GM21737 (cell line): ENCODE results near the gene LRWD1.
"Not testable (repeated sequence)": the region's sequence is repeated elsewhere in the genome, so short reads cannot be mapped to it uniquely, and the experiment has no call there.

Experiments
- ATAC-seq: cut with Tn5 transposase; IDR thresholded peaks from one replicate; pipeline ENCODE4 v1.9.1; 2021; ENCODE audit warnings: mild to moderate bottlenecking, moderate library complexity; ENCODE audit not compliant: unreplicated experiment

Gene LRWD1

DNA sequence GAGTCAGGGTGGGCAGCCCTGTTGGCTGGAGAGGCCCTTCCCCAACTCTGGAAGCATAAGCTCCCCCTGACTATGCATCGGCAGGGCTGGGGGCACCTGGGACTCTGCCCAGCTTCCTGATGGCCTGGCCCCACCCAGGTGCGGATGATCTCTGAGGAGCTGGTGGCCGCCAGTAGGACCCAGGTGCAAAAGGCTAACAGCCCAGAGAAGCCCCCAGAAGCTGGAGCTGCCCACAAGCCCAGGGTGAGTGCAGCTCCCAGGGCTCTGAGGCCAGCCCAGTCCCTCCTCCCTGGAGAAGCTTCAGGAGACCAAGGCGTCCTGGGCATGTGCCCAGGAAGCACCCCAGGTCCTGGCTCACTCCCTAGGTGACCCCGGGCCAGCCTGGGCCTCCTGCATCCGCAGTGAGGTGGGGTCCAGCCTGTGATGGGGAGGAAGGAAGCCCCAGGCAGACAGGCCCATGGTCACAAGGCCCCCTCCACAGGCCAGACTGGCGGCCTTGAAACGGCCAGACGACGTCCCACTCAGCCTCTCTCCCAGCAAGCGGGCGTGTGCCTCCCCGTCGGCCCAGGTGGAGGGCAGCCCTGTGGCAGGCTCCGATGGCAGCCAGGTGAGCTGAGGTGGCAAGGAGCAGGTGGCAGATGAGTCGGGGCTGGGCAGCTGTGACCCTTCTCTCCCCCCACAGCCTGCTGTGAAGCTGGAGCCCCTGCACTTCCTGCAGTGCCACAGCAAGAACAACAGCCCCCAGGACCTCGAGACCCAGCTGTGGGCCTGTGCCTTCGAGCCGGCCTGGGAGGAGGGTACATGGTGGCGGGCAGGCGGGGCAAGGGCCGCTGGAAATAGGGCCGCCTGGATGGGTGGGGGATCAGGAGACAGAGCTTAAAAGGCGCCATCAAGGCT lies 3.0 kb downstream of the LRWD1 start:
- no peak for ATAC-seq

DNA sequence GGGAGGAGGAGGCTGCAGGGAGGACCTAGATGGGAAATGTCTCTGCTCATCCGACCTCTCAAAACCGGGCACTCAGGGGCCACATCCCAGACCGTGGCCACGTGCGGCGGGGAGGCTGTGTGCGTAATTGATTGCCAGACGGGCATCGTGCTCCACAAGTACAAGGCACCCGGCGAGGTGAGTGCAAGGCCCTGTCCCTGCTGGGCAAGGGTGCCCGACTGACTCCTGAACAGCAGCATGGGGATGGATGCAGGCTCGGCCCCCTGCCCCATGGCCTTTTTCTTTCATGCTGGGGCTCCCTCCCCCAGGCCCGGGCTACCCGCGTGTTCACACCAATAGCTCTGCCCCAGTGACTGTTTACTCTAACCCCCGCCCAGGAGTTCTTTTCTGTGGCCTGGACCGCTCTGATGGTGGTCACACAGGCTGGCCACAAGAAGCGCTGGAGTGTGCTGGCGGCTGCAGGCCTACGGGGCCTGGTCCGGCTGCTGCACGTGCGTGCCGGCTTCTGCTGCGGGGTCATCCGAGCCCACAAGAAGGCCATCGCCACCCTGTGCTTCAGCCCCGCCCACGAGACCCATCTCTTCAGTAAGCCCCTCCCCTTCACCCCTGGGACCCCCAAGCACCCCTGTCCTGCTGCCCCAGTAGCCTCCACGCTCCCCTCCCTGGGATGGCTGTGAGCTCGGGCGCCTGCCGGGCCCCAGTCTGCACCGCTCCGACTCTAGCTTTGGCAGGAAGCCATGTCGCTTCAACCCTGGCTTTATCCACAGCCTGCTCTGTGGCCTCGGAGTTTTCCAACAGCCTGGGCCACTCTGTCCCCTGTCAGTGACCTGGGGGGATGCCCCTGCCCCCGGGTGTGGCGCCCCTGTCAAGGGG lies 3.9 kb downstream of the LRWD1 start:
- no peak for ATAC-seq

DNA sequence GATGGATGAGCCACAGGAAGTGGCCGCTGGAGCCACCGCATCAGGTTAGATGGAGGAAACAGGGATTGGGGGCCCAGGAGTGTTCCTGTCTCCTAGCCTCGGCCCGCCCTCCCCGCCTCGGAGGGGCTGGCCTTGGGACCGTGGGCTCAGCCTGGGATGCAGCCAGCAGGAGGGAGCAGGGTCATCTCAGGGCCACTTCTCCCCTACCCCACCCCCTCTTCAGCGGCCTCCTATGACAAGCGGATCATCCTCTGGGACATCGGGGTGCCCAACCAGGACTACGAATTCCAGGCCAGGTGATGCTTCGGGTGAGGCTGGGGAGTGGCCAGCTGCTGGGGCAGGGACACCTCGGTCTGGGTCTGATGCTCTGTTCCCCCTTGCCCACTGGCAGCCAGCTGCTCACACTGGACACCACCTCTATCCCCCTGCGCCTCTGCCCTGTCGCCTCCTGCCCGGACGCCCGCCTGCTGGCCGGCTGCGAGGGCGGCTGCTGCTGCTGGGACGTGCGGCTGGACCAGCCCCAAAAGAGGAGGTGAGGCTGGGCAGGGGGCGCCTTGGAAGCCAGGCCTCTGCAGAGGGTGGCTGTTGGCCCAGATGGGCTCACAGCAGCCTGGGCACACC lies 4.7 kb downstream of the LRWD1 start:
- no peak for ATAC-seq

DNA sequence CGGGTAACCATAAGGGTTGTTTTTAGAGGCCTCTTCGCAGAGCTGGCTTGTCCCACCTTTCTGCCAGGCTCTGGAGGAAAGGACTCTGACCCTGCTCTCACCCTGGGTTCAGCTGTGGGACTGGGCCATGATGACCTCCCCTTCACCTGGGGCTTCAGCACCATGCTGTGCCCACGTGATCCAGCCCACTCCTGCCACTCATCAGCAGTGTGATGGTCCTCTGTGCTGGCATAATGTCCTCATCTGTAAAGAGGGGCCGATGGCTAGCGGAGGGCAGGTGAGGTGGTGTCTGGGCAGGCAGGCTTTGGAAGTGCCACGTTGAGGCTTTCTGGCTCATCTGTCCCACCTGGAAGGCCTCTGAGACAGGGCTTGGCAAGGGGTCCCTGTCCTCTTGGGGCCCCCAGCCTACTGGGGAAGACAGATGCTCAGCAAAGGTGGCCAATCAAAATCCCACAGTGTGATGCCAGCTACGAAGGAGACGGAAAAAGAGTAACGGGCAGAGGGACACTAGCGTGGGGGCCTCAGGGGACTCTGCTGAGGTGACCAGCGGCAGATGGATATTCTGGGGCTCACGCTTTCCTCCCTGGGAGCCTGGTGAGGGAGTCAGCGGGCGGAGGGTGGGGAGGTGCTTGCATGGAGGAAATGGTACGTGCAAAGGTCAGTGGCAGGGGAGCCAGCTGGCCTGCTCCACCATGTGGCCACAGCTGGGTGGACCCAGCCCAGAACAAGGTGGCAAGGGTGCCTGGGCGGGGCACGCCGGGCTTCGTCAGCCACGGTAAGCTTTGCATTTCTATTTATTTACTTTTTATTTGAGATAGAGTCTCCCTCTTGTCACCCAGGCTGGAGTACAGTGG lies 5.4 kb downstream of the LRWD1 start:
- no peak for ATAC-seq

DNA sequence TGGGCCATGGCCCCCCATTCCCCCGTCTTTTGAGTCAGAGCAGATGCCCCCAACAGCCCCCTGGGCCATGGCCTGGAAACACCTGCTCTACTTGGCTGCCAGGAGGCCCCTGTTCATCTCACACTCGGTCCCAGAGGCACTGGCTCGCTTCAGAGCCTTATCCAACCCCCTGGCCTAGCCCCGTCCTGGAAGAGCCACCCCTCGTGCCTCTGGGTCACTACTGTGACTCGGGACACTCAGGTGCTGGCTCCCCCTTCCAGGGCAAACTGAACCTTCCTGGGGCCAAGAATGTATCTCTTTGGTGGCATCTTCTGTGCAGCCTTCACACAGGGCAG lies 7.0 kb downstream of the LRWD1 start:
- no peak for ATAC-seq

DNA sequence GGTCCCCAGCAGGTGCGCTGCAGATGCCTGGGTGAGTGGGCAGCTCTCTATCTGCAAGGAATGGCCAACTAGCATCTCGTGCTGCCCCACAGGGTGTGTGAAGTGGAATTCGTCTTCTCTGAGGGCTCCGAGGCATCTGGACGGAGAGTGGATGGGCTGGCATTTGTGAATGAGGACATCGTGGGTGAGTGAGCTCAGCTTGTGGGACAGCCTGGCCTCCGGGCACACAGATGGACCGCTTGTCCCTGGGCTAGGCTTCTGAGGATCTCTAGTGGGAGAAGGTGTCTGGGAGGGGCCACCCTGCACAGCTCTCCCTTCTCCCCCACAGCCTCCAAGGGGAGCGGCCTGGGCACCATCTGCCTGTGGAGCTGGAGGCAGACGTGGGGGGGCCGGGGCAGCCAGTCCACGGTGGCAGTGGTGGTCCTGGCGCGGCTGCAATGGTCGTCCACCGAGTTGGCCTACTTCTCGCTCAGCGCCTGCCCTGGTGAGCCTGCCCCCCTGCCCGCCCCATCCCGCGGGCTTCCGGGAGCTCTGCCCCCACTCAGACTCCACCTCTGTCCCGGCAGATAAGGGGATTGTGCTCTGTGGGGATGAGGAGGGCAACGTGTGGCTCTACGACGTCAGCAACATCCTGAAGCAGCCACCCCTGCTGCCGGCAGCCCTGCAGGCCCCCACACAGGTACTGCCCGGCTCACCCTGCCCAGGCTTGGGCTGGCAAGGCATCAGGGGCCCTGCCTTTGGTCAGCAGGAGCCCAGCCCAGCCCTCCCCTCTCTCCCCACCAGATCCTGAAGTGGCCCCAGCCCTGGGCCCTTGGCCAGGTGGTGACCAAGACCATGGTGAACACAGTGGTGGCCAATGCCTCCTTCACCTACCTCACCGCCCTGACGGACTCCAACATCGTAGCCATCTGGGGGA lies 7.6 kb downstream of the LRWD1 start:
- no peak for ATAC-seq

DNA sequence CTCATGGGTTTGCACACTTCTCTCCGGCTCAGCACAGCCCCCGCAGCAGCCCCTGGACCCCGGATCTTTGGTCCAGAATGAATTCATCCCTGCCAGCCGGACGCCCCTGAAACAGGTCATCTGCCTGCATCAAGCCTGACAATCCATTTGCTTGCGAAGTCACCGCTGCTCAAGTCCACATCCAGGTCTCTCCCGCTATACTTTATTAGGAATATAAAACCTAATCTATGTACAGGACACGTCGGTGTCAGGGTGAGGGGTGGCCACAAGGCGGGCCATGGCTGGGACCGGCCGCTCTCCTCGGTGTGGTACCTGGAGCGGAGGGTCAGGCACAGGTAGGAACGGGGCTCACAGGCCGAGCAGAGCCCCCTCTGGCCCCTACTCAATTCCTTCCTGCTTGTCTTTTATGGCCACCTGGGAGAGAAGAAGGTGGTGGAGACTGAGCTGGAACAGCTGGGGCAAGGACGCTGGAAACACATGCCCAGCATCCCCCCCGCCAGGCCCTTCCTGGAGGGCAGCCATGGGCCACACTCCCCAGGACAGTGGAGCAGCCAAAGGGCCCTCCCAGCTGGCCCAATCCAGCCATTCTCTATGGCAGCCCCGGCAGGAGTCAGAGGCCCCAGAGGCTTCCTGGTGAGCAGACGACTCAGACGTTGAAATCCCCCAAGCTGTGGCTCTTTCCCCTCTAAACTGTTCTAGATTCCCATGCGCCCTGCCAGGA lies 8.6 kb downstream of the LRWD1 start:
- no peak for ATAC-seq

DNA sequence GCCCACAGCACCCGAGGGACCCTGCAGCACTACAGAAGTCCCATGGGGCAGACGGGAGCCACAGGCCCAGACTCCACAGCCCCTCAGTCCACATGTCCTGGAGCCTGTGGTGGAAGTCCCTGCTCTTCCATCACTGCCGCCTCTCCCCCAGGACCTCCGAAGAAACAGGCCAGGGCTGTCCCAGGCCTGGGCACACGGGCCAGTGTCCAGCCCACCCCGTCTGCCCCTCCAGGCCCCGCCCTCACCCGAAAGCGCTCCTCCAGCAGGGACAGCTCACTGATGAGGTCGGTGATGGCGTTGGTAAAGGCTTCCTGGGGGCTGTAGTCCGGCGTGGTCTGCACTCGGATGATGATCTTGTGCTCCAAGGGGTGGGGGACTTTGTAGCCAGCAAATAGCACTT lies 9.3 kb downstream of the LRWD1 start:
- not testable (repeated sequence) for ATAC-seq

DNA sequence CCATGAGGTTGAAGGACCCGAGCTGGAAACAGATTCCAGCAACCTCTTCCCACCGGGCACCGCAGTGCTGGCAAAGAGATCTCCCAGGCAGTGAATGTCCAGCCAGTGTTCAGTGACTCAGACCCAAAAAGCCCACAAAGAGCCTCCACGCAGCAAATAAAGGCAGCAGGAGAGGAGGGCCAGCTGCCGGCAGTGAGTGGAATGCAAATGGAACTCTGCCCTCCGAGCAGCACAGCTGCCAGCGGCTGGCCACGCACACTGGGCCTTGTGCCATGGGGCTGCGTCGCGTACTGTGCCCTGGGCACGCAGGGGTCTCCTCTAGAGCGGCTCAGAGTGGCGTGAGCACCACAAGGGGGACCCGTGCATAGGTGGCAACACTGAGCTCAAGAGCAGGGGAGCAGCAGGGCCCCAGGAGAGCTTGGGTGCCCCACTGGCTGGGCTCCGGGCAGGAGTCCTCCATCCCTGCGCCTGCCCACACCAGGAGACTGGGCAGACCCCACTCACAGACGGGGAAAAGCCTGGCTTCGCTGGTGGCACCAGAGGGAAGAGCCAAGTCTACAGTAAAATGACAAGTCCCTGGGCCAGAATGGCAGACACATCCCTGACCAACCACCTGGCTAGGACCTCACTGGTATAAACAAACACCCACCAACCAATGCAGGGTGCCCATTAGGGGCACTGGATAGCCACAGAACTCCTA lies 10.1 kb downstream of the LRWD1 start:
- not testable (repeated sequence) for ATAC-seq

DNA sequence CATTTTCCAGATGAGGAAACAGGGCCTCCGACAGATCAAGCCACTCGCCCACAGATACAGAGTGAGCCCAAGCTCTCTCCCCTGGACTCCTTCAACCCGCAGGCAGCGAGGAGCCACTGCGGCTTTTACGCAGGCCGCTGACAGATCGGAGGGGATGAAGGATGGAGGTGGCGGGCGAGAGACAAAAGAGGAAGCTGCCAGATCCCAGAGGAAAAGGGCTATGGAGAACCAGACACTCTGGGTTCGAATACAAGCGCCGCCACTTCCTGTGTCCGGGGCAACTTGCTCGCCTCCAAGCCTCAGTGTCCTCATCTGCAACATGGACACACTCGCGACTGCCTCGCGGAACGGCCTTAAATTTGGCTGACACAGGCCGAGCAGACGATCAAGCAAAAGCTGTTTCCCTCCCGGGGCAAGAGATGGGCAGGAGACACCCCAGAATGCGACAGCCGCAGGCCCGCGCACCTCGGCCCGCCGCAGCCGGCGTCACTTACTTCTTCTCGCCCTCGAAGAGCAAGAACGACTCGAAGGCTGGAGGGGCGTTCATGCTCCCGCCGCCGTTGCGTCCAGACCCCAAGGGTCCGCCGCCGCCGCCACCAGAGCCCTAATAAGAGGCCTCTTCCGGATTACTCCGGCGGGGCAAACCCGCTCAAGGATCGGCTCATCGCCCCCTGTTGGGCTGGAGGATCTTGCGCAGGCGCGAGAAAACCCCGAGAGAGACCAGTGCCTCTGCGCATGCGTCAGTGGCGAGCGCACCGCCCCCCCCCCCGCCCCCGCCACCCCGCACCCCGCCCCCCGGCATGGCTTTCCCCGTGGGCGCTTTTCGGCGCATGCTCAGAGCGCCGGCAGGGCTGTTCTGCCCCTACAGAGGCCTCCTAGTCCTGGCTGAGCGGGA lies 13.8 kb downstream of the LRWD1 start, which contains the start of gene POLR2J:
TSS of gene POLR2J (minus strand) at position 609 of the 895 bp plus-strand sequence. CDS start at position 547, 62 bp downstream.
- peak; percentile 77 for ATAC-seq

DNA sequence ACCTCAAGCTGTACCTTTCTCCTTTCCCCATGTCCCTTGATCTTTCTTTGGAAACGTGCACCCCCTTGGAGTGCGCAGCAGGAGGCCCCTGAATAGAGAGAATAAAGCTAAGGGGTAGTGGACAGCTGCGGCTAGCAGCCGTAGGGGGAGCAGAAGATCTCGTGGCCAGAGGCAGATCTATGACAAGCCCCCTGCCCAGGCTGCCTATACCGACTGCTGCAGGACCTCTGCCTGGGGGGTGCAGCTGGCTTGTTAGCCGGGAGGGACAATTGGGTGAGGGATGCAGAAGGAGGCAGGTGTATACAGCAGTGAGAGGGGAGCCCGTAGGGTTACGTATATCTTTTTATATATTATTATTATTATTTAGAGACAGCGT lies 14.4 kb downstream of the LRWD1 start:
- peak; percentile 3 for ATAC-seq

DNA sequence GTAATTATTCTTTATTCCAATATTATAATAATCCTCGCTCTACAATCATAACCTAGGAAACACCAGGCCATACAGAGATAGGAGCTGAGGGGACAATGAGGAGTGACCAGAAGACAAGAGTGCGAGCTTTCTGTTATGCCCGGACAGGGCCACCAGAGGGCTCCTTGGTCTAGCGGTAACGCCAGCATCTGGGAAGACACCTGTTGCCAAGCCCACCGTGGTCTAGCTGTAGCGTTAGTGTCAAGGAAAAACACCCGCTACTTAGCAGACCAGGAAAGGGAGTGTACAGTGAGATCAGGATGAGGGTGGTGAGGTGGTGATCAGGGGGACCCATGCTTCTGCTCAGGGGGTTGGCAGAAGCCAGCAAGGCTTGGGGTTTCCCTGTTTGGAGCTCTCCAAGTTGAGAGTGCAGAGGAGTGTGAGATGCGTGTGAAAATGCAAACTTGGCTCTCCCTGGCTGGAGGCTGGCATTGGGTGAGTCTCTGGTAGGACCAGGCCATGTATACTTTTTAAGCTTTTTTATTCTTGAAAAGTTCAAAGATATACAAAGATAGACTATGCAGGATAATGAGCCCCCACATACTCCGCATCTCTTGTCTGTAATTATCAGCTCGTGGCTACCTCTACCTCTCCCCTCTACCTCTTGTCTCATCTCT lies 15.3 kb downstream of the LRWD1 start:
- ATAC-seq = not testable (repeated sequence)

DNA sequence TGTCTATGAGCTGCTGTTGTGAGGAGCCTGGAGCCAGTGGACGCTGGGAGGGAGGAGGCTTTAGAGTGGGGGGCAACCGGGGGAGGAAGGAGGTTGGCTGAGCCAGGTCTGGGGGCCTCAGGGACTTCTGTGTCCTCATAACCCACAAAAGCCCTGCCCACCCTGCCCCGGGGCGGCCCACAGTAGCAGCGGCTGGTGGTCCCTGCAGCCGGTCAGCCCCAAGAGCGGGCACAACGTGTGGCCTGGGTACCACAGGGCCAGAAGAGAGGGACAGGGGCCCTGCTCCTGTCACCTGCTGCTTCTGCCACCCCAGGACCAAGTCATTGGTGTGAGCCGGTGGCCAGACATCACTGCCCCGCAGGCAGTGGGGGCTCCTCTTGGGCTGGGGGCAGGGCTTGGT lies 17.2 kb downstream of the LRWD1 start:
- not testable (repeated sequence) for ATAC-seq

DNA sequence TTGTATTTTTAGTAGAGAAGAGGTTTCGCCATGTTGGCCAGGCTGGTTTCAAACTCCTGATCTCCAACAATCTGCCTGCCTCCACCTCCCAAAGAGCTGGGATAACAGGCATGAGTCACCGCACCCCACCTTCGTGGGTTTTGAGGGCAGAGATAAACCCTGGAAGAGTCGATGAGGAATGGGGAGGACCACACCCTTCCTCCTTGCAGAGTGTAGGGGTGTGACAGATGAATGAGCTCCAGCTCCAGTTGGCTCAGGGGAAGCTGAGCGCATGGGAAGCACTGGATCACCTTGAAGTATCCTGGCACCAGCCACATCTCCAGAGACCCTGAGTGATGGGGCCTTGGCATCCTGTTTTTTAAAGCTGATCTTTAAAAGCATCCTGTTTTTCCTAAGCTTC lies 19.5 kb downstream of the LRWD1 start:
- ATAC-seq = not testable (repeated sequence)

DNA sequence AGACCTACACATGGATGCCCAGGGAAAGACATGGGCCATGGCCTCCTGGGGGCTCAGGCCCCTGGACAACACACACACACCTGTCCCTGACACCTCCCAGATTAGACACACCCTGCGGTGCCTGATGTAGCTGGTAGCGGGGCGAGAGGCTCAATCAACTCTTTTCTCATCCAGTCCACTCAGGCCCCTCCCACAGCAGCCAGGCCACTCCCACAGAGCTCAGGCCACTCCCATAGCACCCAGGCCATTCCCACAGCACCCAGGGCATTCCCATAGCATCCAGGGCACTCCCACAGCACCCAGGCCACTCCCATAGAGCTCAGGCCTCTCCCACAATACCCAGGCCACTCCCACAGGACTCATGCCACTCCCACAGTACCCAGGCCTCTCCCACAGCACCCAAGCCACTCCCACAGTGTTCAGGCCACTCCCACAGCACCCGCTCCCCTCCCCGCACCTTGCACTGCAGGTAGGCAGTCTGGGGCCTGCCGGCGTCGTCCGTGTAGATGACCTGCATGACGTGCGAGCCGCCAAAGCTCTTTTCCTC lies 25.8 kb downstream of the LRWD1 start:
- not testable (repeated sequence) for ATAC-seq

DNA sequence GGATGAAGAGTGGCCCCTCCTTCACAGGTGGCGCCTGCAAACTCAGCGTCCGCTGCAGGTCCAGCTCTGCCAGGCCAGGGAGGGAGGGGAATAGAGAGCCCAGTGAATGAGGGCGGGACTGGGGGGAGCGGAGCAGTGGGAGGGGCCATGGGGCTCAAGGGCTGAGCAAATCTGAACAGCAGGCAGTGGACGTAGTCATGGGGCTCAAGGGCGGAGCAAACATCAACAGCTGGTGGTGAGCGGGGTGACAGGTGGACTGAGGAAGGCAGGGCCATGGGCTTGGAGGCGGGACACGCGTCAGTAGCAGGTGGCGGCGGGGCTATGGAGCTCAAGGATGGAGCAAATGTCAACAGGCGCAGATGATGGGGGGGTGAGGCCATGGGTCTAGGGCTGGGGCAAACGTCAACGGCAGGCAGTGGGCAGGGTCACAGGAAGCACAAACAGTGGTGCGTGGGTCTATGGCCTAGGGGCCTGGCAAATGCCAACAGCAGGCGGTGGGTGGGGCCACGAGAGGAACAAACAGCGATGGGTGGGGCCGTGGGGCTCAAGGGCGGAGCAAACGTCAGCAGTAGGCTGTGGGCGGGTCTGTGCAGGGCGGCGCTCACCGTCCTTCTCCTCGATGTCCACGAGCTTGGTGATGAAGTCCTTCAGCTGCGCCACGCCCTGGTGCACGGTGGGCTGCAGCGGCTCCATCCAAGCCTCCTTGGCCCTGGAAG lies 28.6 kb downstream of the LRWD1 start:
- peak; percentile 30 for ATAC-seq
